ENCODE results near the gene VSTM4.

VSTM4 gene

GRCh38 chr10:49112851-49113250 lies 2.5 kb downstream of the VSTM4 start:
- in situ Hi-C loops (cut with MboI; ENCODE audit: low pct_unique_long_range_greater_than_20kb, low sequenced_read_pairs, unreplicated experiment): no loop called here

GRCh38 chr10:49112098-49112497 lies 3.2 kb downstream of the VSTM4 start:
- TF ChIP-seq CTCF (IDR thresholded peaks at IDR 0.05; ENCODE audit: extremely low read depth, insufficient read depth, missing control alignments): no peak
- in situ Hi-C loops (cut with MboI; ENCODE audit: low pct_unique_long_range_greater_than_20kb, low sequenced_read_pairs, unreplicated experiment): no loop called here

More at GRCh38 chr10:49112851-49113250, 2.5 kb downstream of the VSTM4 start:
- no peak for DNase-seq (ENCODE audit: low spot score)
- no peak for TF ChIP-seq CTCF (IDR thresholded peaks at IDR 0.05; ENCODE audit: extremely low read depth, insufficient read depth, missing control alignments)

GRCh38 chr10:49111320-49111698 lies 4.0 kb downstream of the VSTM4 start:
- no peak for DNase-seq (ENCODE audit: low spot score)
- no peak for TF ChIP-seq CTCF (IDR thresholded peaks at IDR 0.05; ENCODE audit: extremely low read depth, insufficient read depth, missing control alignments)
- in situ Hi-C loops (cut with MboI; ENCODE audit: low pct_unique_long_range_greater_than_20kb, low sequenced_read_pairs, unreplicated experiment): no loop called here

More at GRCh38 chr10:49112098-49112497, 3.2 kb downstream of the VSTM4 start:
- no peak for DNase-seq (ENCODE audit: low spot score)

GRCh38 chr10:49110684-49111319 lies 4.5 kb downstream of the VSTM4 start:
- TF ChIP-seq CTCF (IDR thresholded peaks at IDR 0.05; ENCODE audit: extremely low read depth, insufficient read depth, missing control alignments): no peak
- in situ Hi-C loops (cut with MboI; ENCODE audit: low pct_unique_long_range_greater_than_20kb, low sequenced_read_pairs, unreplicated experiment): no loop called here
- DNase-seq (ENCODE audit: low spot score): no peak

GRCh38 chr10:49109669-49110340 lies 5.5 kb downstream of the VSTM4 start:
- DNase-seq (ENCODE audit: low spot score): no peak
- no peak for TF ChIP-seq CTCF (IDR thresholded peaks at IDR 0.05; ENCODE audit: extremely low read depth, insufficient read depth, missing control alignments)
- in situ Hi-C loops (cut with MboI; ENCODE audit: low pct_unique_long_range_greater_than_20kb, low sequenced_read_pairs, unreplicated experiment): no loop called here

GRCh38 chr10:49108656-49109055 lies 6.7 kb downstream of the VSTM4 start:
- no peak for DNase-seq (ENCODE audit: low spot score)
- in situ Hi-C loops (cut with MboI; ENCODE audit: low pct_unique_long_range_greater_than_20kb, low sequenced_read_pairs, unreplicated experiment): no loop called here
- TF ChIP-seq CTCF (IDR thresholded peaks at IDR 0.05; ENCODE audit: extremely low read depth, insufficient read depth, missing control alignments): no peak

Measured in GM13977 (cell line).